Smooth muscle cell (in vitro differentiated cells): ENCODE measurements around the gene XYLT2. TPM values are rescaled to one million over a fixed set of nuclear protein-coding genes. Genes with fewer than 3 reads are reported as not detected.

Experiments
- DNase-seq: peaks from one replicate; lab custom pipeline; 2025; ENCODE audit not compliant: unreplicated experiment; lab: John Stamatoyannopoulos, UW
- H2AFZ ChIP-seq: fragments of 200-600 bp; sonication (generic); 2 replicates; pipeline ENCODE4 v1.6.0; 2016; ENCODE audit warnings: antibody characterized with exemption, low read depth, mild to moderate bottlenecking
- H3F3A ChIP-seq: fragments of 200-600 bp; sonication (generic); 2 replicates; pipeline ENCODE4 v1.6.0; 2017; ENCODE audit warnings: antibody characterized with exemption, low read depth
- H3K27ac ChIP-seq: fragments of 200-600 bp; sonication (generic); 2 replicates; pipeline ENCODE4 v1.5.1; 2016; ENCODE audit warnings: low read depth, mild to moderate bottlenecking
- H3K27me3 ChIP-seq: fragments of 200-600 bp; sonication (generic); 2 replicates; pipeline ENCODE4 v1.6.1; 2016; ENCODE audit warnings: low read depth, mild to moderate bottlenecking
- H3K36me3 ChIP-seq: fragments of 200-600 bp; sonication (generic); 2 replicates; pipeline ENCODE4 v1.5.1; 2016; ENCODE audit warnings: low read depth
- H3K4me1 ChIP-seq: fragments of 200-600 bp; sonication (generic); 2 replicates; pipeline ENCODE4 v1.5.1; 2016; ENCODE audit warnings: low read depth
- H3K4me2 ChIP-seq: fragments of 200-600 bp; sonication (generic); 2 replicates; pipeline ENCODE4 v1.6.0; 2016; ENCODE audit warnings: mild to moderate bottlenecking
- H3K4me3 ChIP-seq: fragments of 200-600 bp; sonication (generic); 2 replicates; pipeline ENCODE4 v1.5.1; 2016; ENCODE audit warnings: mild to moderate bottlenecking
- H3K79me2 ChIP-seq: fragments of 200-600 bp; sonication (generic); 2 replicates; pipeline ENCODE4 v1.6.0; 2016; ENCODE audit warnings: low read depth, mild to moderate bottlenecking
- H3K9ac ChIP-seq: fragments of 200-600 bp; sonication (generic); 2 replicates; pipeline ENCODE4 v1.6.0; 2016; ENCODE audit warnings: low read depth
- H3K9me3 ChIP-seq: fragments of 200-600 bp; sonication (generic); replicated peaks from 2 replicates; pipeline ENCODE4 v1.5.1; 2016; ENCODE audit warnings: low read depth
- H4K20me1 ChIP-seq: fragments of 200-600 bp; sonication (generic); 2 replicates; pipeline ENCODE4 v1.6.0; 2016; ENCODE audit warnings: low read depth
- CTCF ChIP-seq: fragments of 200-600 bp; sonication (generic); IDR thresholded peaks from 2 replicates; pipeline ENCODE4 v1.5.1; 2017; ENCODE audit warnings: borderline replicate concordance, mild to moderate bottlenecking, antibody characterized with exemption; ENCODE audit not compliant: insufficient read depth, poor library complexity, severe bottlenecking
- WGBS: methylation state at CpG from one replicate; pipeline ENCODE4 v1.1.7; 2016; ENCODE audit warnings: low lambda C conversion rate; 5-methylcytosine and 5-hydroxymethylcytosine counted together
- polyA plus RNA-seq: library from polyadenylated mRNA; unstranded; fragments of >200 nt; fragmentation: Nextera tagmentation; extraction: Ambion mirVana; gene quantifications from 2 replicates; pipeline ENCODE4 v1.2.1, GENCODE V29; 2016
- total RNA-seq: library from RNA; depleted of rRNA; stranded (reverse); fragments of >200 nt; gene quantifications from 2 replicates; pipeline ENCODE4 v1.2.3, GENCODE V29; 2014

Gene XYLT2
- total and polyA plus RNA-seq, 2 experiments from 2014 or later = 32.3 to 34.3 TPM

GRCh38 chr17:50388728-50389127 lies 42.8 kb downstream of the XYLT2 start:
- no peaks in the 10 kb centered on the region for H3K27me3 ChIP-seq
- TF ChIP-seq CTCF = no peak
- H3K4me3 ChIP-seq = no peak overlapping the region
- H3F3A ChIP-seq = peaks cover 25% of the 10 kb centered on the region
- H4K20me1 ChIP-seq = peaks cover 96% of the 10 kb centered on the region
- WGBS = 99% methylated on average over 3 of the region's 3 CpGs
- no peak for DNase-seq
- peaks cover 21% of the 10 kb centered on the region for H3K79me2 ChIP-seq
- H3K4me1 ChIP-seq = no peaks in the 10 kb centered on the region
- H3K9me3 ChIP-seq = no peaks in the 10 kb centered on the region
- H3K36me3 ChIP-seq = peaks cover 34% of the 10 kb centered on the region
- H3K27ac ChIP-seq = no peak overlapping the region
- no peak overlapping the region for H3K4me2 ChIP-seq
- no peak overlapping the region for H2AFZ ChIP-seq
- H3K9ac ChIP-seq = no peak overlapping the region

- peaks cover 96% of the 10 kb centered on the region for H4K20me1 ChIP-seq
- peaks cover 32% of the 10 kb centered on the region for H3K36me3 ChIP-seq
- 98% methylated on average over 6 of the region's 6 CpGs for WGBS
- no peak overlapping the region for H3K27ac ChIP-seq
- H3K79me2 ChIP-seq = peaks cover 29% of the 10 kb centered on the region
- H3K4me1 ChIP-seq = no peaks in the 10 kb centered on the region
- H3K9me3 ChIP-seq = no peaks in the 10 kb centered on the region
- H3K4me3 ChIP-seq = no peak overlapping the region
- H3K9ac ChIP-seq = no peak overlapping the region
- no peak for DNase-seq
- H3F3A ChIP-seq = peaks cover 23% of the 10 kb centered on the region
- H2AFZ ChIP-seq = no peak overlapping the region
- H3K27me3 ChIP-seq = no peaks in the 10 kb centered on the region
- no peak for TF ChIP-seq CTCF
- H3K4me2 ChIP-seq = no peak overlapping the region
Measured at GRCh38 chr17:50389534-50389933, 43.6 kb downstream of the XYLT2 start.

- Histone ChIP-seq H4K20me1 (peaks cover 89% of the 10 kb centered on the region), H2AFZ (no peak overlapping the region), H3K9me3 (no peaks in the 10 kb centered on the region), H3K27me3 (no peaks in the 10 kb centered on the region), H3K4me1 (no peaks in the 10 kb centered on the region), H3K36me3 (peaks cover 18% of the 10 kb centered on the region), H3K27ac (no peak overlapping the region), H3F3A (peaks cover 12% of the 10 kb centered on the region), H3K4me3 (no peak overlapping the region), H3K79me2 (peaks cover 57% of the 10 kb centered on the region), H3K4me2 (no peak overlapping the region), H3K9ac (no peak overlapping the region)
- 96% methylated on average over 6 of the region's 6 CpGs for WGBS
- no peak for DNase-seq
- TF ChIP-seq CTCF = no peak
Measured at GRCh38 chr17:50392621-50393020, 46.7 kb downstream of the XYLT2 start.

GRCh38 chr17:50393700-50394099 lies 47.8 kb downstream of the XYLT2 start:
- H3F3A ChIP-seq = peaks cover 6% of the 10 kb centered on the region
- TF ChIP-seq CTCF = no peak
- WGBS = 97% methylated on average over 5 of the region's 5 CpGs
- H3K9me3 ChIP-seq = no peaks in the 10 kb centered on the region
- H3K79me2 ChIP-seq = peaks cover 57% of the 10 kb centered on the region
- no peak overlapping the region for H3K9ac ChIP-seq
- H4K20me1 ChIP-seq = peaks cover 78% of the 10 kb centered on the region
- H3K4me2 ChIP-seq = no peak overlapping the region
- H3K27ac ChIP-seq = no peak overlapping the region
- no peaks in the 10 kb centered on the region for H3K4me1 ChIP-seq
- no peak for DNase-seq
- H3K27me3 ChIP-seq = no peaks in the 10 kb centered on the region
- H3K4me3 ChIP-seq = no peak overlapping the region
- H3K36me3 ChIP-seq = peaks cover 11% of the 10 kb centered on the region
- H2AFZ ChIP-seq = no peak overlapping the region
